GM21619 (cell line): Measurements from ENCODE around the gene MYMK.

ENCODE experiments used
- ATAC-seq: cut with Tn5 transposase; IDR thresholded peaks from one replicate; pipeline ENCODE4 v1.9.1; 2021; ENCODE audit not compliant: unreplicated experiment

The MYMK gene

DNA sequence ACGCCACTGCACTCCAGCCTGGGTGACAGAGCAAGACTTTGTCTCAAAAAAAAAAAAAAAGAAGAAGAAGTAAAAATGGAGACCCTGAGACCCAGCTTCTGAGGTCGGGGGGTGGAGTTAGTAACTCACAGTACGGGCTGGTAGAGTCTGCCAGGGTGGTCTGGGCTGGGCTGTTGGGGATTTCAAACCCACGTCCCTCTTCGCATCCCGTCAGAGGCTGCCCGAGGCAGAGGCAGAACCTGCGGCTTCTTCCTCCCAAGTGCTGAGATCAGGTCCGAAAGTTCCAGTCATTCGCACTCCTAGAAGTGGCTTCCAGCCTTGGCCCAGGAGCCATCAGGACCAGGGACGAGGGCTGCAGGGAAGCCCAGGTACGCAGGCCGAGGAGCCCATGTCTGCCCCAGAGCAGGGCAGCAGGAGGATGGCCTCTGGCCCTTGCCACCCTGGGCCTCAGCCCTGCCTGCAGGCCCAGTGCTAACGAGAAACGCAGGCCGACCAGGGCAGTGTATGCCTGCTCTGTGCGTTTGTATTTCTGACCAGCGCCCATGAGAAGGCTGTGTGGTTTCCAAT, 36.0 kb downstream of the MYMK start:
- ATAC-seq: no peak

- no peak for ATAC-seq
Measured at GRCh38 chr9:133487331-133487725, 37.4 kb downstream of the MYMK start.

- no peak for ATAC-seq
Measured at GRCh38 chr9:133485531-133486260, 39.1 kb downstream of the MYMK start.

DNA sequence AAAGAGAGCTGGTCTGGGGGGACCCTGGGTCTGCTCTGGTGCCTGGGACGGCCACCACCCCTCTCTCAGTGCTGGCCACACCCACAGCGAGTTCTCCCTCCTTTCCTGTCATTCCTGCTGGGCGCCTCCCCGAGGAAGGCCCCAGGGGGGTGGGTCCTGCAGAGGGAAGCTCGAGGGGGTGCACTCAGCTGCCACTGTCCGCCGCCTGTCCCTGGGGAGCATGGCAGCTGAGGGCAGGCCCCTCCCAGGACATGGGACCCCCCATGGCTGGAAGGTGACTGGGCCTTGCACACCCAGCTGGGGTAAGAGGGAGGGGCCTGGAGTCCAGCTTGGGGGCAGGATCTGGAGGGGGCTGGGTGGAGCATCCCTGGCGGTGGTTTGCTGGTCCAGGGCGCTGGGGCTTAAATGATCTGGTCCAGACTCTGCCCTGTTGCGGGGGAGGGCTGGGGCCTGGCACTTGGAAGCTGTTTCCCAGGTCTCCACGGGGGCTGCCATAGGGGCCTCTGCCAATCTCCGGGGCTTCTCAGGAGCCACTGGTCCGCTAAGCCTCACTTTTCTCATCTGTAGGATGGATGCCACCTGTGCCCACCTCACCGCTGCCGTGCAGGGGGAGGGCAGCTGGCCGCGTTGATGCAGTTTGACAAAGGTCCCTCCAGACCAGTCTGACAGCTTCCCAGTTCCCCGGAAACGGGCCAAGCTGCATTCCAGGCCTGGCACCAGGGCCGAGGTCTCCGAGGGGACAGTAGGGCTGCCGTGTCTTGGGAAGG, 39.9 kb downstream of the MYMK start:
- no peak for ATAC-seq

DNA sequence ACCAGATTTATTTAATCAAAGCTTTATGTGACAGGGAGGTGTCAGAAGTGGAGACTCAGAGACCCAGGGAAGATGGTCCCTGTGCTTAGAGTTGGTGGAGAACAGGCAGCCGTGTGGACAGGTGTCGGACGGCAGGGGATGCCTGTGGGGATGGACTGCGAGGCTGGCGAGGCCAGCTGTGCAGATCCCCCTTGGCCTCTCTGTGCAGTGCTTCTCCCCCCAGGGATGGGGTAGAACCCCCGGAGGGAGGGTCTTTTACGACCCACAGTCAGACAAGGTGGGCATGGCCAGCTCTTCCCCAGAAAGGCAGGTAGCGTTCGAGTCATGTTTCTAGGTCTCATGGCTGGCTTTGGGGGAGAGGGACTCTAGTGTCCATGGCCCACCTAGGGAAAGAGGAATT, 41.1 kb downstream of the MYMK start:
- ATAC-seq: no peak

DNA sequence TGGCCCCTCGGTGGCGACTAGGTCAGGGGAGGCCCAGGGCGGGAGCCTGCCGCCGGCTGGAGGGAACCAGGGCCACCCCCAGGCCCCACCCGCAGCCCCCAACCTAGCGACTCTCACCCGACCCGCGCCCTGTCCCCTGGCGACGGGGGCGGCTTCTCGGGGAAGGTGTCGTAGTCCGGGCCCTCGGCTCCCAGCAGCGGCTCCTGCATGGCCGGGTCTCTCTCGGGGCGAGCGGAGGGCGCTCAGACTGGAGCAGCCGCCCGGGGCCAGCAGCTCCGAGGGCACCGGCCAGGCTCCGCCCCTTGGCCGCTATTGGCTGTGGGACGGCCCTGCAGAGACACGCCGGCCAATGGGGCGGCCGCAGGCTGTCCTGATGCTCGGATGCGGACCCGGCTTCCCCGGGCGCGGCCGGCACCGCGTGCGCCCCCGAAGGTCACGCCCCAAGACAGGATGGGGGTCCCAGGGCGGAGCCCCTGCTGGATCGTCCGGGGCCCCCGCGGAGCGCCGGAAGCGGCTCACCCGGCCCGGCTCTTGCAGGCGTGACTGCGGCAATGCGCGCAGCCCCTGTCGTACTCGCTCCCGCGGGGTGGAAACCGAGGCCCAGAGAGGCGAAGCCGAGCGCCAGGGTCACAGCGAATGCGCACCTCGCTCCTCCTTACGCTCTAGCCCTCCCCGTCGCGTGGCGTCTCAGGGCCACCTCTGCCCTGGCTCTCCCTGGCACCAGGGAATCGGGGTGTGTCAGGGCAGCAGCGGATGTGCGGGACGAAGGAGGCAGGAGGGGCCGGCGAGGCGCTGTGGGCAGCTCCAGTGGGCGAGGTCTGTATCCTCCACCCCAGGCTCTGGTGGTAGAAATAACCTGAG, 45.7 kb downstream of the MYMK start, which contains the start of gene SLC2A6:
TSS of gene SLC2A6 (minus strand) at position 249 of the 861 bp plus-strand sequence. CDS start at position 209, 40 bp downstream.
- peak; percentile 91 for ATAC-seq

- ATAC-seq: peak; percentile 43
Measured at GRCh38 chr9:133477992-133478850, 46.5 kb downstream of the MYMK start.

- no peak for ATAC-seq
Measured at GRCh38 chr9:133477461-133477860, 47.3 kb downstream of the MYMK start.

GRCh38 chr9:133476941-133477340, 47.8 kb downstream of the MYMK start:
- ATAC-seq: no peak

DNA sequence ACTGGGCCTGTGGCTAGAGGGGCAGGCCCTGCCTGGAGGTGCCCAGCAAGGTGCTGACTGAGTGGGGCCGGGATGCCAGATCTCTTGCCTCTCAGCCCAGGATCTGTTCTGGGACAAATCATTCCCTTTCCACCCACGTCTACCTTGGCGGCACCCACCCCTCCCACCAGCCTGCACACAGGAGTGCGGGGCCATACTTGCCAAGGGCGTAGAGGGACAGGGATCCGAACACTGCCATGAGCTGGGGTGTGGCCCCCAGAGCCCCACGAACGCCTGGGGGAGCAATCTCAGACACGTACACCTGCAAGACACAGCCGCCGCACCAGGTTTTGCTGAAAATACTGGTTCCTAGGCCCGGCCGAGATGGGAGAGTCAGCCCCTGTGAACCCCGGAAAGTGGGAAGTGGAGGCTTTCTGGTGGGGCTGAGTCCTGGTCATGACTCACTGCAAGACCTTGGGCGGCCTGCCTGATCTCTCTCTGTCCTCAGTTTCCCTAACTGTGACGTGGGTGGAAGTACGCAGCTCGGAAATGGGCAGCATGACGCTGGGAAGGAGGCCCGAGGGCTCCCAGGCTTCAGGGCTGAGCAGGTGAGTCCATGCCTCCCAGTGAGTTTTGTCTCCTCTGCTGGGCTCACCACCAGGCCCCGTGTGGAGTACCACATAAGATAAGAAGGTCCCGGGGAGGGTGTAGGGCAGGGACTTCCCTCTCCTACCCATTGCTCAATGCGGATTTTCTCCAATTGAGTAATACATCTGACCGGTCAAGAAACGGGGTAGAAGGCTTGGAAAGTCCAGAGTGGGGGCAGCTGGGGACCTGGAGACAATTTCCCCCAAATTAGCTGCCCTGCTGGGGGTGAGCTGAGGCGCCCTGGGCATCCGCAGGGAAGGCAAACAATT, 48.5 kb downstream of the MYMK start:
- no peak for ATAC-seq

DNA sequence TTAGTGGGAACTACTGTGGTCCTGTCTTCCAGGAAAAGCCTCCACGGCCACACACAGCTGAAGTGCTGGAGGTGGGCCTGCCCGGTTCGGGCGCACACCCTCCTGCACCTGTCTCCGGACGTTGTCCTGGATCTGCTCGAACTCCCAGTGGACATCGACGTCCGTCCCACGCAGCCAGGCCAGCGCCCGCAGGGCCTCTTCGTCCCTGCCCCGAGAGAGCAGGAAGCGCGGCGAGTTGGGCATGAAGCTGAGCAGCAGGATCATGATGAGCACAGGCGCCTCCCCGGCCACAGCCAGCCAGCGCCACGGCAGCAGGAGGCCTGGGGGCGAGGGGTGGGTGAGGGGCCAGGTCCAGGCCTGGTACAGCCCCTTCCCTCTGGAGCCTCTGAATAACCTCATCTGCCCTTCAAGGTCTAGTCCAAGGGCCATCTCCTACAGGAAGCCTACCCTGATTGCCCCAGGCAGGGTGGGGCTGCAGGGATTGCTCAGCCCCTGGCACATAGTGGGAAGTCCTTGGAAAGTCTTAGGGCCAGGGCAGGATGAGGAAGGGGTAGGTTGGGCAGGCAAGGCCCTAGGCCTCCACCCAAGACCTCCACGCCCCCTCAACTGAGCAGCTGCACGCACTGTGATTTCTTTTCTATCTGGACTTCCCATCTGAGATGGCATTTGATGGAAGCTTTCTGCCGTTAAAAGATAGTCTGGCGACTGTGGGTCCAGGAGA, 49.3 kb downstream of the MYMK start:
- ATAC-seq: no peak

- ATAC-seq: no peak
Measured at GRCh38 chr9:133474853-133475252, 49.9 kb downstream of the MYMK start.

DNA sequence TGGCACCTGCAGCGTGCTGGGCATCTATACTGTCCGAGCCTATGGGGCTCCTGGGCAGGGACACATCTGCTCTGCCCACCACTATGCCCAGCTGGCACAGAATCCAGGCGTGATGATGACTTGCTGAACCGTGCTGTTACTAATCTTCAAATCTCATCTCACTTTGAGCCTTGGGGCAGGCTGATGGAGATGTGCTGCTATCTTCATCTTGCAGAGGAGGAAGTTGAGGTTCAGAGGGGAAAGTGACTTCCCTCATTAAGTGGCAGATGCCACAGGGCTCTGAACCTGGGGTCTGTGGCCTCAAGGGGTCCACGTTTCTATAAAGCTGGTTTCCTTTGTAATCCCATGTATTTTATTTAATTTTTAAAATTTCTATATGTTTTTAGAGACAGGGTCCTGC, 50.5 kb downstream of the MYMK start:
- no peak for ATAC-seq

GRCh38 chr9:133473743-133474142, 51.0 kb downstream of the MYMK start:
- no peak for ATAC-seq

DNA sequence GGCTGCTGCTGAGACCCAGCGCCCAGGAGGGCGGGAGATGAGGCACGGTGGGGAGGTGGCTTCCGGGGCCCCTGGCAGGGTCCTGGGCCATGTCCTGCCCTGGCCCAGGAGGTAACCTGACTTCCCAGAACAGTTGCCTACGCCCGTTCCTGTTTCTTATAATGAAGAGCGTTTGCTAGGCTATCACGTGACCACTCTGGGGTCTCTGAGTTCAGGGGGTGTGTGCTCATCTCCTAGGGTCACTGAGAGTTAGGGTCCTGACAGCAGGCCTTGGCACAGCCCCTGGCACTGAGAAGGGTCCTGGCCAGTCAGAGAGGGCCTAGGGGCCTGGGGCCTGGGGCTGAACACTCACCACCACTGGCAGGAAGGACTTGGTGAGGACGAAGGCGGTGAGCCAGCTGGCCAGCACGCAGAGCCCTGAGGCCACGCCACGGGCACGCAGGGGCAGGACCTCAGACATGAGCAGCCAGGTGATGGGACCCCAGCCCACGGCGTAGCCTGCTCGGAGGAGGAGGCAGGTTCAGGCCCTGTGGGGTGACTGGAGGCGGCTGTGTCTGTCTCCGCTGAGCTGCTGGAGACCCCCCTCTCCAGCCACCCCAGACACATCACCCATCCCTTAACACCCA, 51.9 kb downstream of the MYMK start:
- ATAC-seq: no peak

- ATAC-seq: no peak
Measured at GRCh38 chr9:133472277-133472645, 52.5 kb downstream of the MYMK start.

DNA sequence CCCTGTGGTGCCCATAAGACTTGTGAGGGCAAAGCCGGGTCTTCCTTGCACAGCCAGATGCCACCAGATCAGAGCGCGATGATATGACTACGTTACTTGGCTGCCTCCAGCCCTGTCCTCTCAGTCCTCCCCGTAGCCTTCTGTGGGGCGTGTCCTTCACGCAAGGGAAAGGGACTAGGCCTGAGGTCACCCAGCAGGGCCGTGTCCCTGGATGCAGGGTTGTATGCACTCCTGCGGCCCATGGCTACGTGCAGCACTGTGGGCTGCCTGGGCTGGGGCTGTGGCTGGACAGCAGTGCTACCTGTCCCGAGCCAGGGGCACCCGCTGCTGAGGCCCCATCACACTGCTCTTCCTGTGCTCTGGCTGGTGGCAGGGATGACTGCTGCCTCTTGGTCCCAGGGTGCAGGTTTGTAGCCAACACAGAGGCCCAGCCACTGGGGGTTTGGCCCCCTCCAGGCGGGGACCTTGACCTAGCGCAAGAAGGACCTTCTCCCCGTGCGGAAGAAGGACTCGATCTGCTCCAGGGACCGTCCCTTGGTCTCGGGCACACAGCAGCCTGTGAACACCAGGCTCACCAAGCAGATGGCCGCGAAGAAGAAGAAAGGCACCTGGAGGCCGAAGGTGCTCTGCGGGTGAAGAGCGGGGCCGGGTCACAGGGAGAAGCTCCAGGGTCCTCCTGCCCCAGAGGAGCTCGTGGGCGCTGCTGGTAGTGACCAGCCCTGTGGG, 53.0 kb downstream of the MYMK start:
- ATAC-seq: no peak
